IPS DF 19.7 (cell line): Measurements from ENCODE around the gene TUFT1.
A peak's percentile ranks its signal among the peaks of the same experiment; 100 is the strongest.

Source experiments
- DNase-seq: peaks from one replicate; pipeline ENCODE4 v3.0.0-alpha.2; 2013; ENCODE audit warnings: low read depth, low spot score

The TUFT1 gene, protein sequence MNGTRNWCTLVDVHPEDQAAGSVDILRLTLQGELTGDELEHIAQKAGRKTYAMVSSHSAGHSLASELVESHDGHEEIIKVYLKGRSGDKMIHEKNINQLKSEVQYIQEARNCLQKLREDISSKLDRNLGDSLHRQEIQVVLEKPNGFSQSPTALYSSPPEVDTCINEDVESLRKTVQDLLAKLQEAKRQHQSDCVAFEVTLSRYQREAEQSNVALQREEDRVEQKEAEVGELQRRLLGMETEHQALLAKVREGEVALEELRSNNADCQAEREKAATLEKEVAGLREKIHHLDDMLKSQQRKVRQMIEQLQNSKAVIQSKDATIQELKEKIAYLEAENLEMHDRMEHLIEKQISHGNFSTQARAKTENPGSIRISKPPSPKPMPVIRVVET

DNA sequence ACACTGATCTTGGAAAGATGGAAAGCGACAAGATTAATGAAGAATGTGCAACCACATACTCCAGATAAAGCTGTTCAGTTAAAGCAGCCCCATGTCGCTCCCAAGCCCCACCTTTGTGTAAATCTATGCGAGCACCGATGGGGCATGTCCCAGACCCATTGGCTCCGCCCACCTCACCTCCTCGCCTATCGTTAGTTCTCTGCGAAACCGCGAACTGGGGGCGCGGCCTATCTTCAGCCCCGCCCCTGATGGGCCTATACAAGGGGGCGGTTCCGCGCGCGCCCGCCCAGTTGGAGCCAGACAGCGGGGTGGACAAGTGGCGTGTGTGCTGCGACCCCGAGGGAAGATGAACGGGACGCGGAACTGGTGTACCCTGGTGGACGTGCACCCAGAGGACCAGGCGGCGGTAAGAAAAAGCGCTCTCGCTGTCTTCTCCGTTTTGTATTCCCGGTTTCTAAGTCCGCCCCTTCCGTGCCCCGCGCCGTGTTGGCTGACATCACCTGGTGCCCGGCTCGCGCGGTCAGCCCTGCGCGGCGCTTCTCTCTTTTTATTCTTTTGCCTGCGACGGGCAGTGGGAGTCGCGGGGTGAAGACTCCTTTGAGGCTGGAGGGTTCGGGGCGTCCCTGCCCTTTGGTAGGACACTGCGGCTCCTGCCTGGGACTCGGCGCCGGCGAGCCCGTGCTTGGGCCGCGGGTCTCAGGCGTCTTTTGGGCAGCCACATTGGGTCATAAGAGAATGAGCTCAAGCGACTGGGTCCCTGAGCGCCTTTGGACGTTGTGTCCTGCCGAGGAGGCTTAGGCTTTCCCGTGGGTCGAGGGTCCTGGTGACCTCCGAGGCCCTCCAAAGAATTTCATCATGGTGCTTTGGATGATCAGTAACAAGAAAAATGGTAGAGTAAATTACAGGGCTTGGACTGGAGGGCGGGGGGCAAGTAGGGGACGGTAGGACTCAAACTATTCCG is at the start of gene TUFT1:
Gene TUFT1, plus strand, starts transcription at position 289 of the 961 bp plus-strand sequence. Its CDS starts 58 bp downstream, at position 347.
- DNase-seq = peak; percentile 75

DNA sequence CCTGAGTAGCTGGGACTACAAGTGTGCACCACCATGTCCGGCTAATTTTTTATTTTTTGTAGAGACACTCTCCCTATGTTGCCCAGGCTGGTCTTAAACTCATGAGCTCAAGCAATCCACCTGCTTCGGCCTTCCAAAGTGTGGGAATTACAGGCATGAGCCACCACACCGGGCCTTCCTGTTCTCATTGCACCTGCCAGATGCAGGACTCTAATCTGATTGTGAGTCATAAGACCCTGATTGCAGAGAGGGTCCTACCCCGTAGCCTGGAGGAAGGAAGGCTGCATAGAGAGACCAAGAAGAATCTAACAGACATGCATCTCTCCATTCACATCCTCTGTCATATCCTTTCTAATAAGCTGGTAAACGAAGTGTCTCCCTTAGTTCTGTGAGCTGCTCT is 48.5 kb upstream of the TUFT1 start:
- no peak for DNase-seq

DNA sequence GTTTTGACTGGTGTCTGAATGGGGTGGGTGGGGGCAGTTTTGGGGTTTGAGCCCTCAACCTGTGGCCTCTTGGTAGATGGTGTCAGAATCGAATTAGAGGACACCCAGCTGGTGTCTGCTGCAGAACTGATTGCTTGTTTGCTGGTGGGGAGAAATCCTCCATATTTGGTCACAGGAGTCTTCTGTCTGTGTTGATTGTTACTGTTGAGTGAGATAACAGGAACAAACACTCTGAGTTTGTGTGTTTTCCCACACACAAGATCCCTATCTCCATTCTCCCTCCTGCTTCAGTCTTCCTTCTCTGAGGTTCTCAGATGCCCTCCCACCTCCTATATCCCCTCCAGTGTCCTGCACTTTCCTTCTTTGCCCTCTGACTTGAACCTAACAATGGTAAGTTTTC is 48.0 kb upstream of the TUFT1 start:
- no peak for DNase-seq

DNA sequence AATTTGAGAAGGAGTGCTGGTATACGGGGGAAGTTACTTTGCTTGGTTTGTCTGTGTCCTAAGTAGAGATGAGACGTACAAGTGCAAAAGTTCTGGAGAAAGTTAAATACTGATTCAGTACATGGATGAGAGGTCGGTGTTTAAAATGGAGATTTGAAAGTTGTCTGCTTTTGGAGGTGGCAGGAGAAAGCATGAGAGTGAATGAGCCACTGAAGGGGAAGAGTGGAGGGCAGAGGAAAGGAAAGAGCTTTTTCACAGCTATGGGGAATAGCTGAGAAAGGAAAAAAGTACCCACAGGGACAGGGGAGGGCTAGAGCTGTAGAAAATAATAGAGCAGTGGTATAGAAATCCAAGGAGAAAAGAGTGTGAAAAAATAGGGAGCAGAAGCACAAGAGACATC is 47.1 kb upstream of the TUFT1 start:
- no peak for DNase-seq

DNA sequence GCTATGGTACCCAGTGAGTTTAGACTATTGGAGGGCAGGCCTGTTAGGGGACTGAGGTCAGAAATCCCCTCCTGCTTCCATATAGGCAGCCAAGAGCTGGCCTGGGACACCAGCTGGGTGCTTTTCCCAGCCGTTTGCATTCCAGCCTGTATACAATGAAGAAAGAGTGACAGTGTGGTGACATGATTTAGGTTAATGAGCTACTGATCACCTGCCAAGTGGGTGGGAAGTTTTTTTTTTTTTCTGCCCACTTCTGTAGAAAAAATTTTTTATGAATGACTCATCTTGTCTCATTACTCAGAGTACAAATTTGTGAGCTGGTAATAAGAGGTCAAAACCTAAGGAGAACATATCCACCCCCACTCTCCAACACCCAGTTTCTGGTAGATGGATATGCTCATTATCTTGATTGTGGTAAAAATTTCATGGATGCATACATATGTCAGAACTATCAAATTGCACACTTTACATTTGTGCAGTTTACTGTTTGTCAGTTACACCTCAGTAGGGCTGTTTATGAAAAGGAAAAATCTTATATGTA is 45.3 kb upstream of the TUFT1 start:
- DNase-seq = no peak

DNA sequence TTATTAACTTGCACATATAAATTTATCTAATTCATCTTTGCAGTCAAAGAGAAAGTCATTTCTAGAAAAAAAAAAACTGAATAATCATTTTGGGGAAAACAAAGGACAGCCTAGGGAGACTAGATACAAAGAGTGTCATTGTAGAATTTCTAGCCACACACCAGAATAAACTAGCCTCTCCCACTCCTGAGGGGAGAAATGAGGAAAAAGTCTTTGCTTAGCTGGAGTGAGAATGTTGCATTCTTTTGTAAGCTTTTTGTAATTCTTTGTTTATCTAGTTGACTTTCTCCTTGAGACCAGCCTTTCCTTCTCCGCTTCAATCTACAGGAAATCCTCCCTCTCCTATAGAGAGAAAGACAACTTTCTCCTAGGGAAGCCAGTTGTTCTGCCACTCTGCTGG is 44.8 kb upstream of the TUFT1 start:
- no peak for DNase-seq

DNA sequence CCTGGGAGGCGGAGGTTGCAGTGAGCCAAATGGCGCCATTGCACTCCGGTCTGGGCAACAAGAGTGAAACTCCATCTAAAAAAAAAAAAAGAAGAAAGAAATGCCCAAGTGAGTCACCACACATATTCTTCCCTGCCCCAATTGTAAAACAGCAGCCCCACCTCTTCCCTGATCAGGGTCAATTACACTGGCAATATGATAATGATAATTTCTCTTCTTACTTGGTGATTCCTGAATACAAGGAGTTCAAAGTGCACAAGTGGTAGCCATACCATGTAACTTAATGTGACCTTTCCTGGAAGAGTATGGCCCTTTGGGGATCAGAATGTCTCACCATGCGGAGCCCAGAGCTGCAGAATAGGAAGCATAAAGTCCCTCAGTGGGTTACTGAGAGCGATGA is 40.7 kb upstream of the TUFT1 start:
- no peak for DNase-seq

DNA sequence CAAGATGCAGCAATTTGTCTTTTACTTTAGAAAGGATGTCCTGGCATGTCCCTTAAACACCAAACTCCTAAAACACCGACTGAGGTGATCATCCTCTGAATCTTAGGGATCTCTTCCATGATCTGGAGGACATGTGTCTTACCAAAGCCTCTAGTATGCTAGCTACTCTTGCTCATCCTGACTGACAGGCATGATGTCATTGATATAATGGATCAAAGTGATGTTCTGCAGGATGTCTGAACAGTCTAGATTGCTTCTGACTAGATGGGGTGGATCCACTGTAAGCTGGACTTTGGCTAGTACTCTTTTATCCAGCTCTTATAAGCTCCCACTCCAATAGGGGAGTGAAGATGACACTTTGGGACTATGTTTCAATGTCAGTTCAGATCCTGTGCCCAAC is 40.2 kb upstream of the TUFT1 start:
- DNase-seq = no peak

DNA sequence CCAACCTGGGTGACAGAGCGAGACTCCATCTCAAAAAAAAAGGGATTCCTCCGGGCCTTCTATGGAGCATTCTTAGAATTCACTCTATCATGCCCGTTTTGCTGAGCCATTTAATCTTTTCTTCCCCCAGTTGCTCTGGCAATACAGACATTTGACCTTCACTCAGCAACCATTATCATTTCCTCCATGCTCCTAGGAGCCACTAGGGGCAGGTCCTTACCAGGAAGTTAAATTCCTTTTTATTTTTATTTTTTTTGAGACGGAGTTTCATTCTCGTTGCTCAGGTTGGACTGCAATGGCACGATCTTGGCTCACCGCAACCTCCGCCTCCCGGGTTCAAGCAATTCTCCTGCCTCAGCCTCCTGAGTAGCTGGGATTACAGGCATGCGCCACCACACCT is 38.6 kb upstream of the TUFT1 start:
- DNase-seq = no peak

DNA sequence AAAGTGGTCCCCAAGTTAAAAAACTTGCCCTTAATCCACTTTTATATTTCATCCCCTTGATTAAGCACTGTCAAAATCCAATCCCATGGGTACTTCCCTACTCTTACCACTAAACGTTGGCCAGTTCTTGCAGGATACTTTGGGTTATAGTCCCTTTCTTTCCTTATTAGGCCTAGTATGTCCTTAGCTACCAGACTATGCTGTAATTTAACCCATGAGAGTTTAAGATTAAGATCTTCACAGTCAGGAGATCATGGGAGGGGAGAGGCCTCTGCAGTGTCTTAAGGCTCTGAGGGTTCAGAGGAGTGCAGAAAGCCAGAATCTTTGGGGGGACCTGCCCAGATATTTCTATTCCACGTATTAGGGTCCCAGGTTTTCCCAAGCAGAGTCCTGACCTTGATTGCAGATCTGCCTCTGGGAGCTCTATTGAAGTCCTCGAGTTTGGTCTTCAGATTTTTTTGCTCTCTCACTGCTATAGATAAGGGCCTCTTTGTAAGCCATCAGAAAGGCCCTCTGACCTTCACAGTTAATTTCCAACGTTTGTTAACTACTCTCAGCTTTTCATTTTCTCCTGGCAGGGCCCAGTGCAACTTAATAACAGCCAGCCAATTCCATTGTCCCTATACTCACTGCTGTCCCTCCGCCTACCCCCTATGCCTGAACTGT is 37.9 kb upstream of the TUFT1 start:
- no peak for DNase-seq

DNA sequence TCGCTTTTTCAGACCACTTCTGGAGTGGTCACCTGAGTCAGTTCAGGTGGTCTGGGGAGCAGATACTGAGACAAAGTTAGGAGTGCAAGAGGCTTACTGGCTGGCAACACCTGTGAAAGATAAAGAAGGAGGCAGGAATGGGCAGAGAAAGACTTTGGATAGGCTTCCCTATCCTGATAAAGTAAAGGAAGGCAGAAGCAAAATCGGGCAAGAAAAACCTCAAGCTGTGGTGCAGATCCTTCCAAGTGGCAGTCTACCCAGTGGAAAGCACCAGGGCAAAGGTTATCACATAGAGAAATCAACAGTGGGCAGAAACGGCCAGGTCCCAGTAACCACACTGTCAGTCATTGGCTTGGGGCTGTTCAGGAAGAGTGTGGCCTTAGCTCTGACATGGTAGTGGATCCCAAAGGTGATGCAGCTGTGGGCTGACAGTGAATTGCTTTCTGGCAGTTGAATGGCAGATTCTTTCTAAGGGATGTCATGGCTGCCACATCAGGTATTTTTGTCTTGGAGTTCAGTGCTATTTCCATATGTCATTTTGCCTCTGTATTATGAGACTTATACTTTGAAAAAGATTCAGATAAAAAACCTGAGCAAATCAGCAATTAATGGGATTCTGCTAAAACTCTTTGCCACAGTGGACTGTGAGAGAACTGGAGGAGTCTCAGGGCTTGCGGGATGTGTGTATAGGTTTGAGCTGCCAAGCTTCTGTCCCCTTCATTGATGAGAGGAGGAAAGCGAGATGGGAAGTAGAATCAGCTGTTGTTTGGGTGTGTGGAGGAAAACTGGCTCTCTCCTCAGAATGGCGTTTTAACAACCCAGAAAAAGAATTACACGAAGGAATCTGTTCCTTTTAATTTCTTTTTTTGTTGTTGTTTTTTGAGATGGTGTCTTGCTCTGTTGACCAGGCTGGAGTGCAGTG is 37.0 kb upstream of the TUFT1 start:
- DNase-seq = no peak

DNA sequence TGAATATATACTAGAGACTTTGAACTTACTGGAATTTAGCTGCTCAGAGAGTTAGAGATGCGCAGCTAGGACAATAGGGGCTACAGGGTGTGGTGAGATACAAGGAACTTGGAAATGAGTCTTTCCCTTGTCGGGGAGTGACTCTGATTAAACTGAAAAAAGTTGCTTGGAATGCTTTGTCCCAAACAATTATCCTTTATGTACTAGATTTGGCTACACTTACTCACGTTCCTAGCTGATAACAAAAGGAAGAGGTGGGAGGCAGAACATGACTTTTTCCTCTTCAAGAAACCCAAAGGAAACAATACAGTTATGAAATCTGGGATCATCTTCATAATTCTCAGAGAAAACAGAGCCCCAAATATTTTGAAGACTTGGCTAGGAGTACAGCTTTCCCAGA is 35.9 kb upstream of the TUFT1 start:
- DNase-seq = no peak

DNA sequence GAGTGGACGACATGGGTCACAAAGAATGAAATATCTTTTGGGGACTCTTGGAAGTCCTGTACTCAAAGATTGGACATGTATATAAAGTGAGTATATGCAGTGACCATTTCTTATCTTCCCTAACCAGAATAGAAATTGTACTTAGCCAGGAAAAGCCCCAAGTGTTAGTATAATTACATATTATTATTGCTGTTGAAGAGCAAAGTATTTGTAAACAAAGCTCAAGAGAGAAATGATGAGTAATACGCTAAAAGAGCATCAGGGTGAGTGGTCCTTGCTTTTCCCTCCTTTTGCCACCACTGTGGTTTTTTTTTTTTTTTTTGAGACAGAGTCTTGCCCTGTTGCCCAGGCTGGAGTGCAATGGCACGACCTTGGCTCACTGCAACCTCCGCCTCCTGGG is 35.4 kb upstream of the TUFT1 start:
- DNase-seq = no peak

DNA sequence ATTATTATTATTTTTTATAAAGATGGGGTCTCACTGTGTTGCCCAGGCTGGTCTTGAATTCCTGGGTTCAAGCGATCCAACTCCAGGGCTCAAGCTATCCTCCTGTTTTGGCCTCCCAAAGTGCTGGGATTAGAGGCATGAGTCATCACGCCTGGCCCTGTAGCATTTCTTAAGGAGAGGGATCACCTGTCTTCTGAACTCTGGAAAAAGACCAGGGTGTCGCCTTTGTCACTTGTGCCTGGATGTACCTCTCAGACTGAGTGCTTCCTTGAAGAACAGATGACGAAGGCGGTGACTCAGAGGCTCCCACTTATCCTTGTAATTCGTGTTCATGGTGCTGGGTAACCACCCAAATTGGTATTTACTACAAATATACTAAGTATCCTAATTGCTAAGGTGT is 31.3 kb upstream of the TUFT1 start:
- DNase-seq = no peak

DNA sequence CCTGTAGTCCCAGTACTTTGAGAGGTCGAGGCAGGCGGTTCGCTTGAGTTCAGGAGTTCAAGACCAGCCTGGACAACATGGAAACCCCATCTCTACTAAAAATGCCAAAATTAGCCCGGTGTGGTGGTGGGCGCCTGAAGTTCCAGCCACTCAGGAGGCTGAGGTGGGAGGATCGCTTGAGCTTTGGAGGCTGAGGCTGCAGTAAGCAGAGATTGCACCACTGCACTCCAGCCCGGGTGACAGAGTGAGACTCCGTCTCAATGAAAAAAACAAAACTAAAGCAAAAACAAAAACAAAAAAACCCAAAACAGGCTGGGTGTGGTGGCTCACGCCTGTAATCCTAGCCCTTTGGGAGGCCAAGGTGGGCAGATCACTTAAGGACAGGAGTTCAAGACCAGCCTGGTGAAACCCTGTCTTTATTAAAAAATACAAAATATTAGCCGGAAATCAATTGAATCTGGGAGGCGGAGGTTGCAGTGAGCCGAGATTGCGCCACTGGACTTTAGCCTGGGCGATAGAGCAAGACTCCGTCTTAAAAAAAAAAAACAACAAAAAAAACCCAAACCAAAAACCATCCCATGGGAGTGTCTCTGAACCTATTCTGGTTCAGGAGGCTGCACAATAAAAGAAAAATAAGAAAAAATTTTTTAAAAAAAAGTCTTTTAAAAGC is 30.6 kb upstream of the TUFT1 start:
- DNase-seq = no peak

DNA sequence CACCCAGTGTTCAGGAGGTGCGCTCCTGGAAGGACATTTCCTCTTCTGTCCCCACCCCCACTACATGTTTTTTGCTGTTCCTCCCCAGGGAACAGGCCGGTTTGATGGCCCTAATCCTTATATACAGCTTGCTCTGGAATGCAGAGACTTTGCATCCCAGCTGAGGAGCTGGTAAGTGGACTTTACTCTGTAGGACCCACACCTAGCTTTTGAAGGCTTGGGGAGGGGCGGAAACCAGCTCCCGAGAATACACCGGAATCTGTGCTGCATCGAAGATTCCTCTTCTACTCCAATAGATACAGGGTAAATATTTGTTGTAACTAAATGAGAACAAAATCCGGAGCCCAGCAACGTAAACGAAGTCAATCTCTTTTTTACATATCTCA is 30.1 kb upstream of the TUFT1 start:
- no peak for DNase-seq

DNA sequence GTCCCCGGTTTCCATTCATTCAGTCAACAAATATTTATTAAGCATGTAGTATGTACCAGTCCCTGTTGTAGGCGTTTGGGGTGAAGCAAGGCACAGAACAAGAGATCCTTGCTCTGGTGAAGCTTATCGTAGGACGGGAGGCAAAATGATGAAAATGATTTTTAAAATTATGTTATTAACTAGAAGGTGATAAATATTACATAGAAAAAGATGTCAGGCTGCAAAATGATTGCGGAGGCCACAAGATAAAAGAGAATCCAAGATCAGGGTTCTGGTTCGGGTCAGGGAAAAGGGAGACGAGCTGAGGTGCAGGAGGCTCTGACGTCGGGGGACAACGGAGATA is 29.5 kb upstream of the TUFT1 start:
- DNase-seq = no peak

DNA sequence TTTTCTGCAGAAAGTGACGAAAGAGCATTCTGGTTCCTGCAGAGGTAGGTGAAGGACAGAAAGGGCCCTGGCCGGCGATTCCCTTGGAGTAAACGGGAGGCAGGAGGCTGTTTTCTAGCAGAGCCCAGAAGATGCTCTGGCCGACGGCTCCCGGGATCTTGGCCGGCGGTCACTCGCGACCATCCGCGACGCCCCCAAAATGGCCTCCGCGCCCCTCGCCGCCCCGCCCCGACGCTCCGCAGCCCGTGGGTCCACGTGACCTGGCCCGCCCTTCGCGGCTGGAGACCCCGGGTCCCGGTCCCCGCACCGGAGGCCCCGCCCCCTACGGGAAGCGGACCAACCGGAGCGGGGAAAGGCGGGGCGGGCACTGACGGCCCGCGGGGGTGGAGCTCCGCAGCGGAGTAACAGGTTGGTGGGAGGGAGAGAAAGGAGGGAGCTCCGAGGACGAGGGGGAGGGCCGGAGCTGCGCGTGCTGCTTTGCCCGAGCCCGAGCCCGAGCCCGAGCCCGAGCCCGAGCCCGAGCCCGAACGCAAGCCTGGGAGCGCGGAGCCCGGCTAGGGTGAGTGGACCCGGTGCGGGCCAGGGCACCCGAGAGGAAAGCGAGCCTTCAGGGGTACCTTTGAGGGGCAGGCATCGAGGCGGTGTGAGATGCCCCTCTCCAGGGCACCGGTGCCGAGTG is 29.0 kb upstream of the TUFT1 start, which contains the start of gene CGN:
Gene CGN, plus strand, starts transcription at position 431 of the 679 bp plus-strand sequence. CDS start 7,133 bp downstream, outside the sequence.
- no peak for DNase-seq

DNA sequence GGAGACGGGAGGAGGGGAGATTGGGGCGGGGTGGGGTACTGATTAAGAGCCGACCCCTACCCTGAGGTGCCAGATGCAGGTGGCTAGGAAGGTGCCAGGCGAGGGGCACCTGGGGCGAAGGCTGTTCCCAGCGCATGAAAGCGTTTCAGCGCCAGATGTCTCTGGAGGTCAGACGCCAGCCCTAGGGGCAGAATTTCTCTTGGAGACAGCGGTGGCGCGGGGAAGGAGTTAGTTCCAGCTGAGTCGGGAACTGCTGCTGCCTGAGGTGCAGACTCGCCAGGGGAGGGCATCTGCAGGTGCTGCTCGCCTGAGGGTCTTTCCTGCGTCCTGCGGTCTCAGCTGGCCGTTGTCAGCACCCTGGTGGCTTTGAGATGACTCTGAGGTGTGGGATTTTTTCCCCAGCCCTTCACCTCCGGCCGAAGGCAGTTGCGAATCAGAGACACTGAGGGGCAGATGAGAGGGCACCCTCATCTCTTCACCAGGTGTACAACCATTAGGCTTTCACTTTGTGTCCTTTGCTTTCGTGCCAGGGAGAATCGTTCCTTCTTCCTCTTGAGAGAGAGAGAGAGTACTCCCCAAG is 28.4 kb upstream of the TUFT1 start:
- DNase-seq = no peak
